HCT116 (cell line): ENCODE data around the gene ARHGEF18. TPM values are rescaled to one million over a fixed set of nuclear protein-coding genes. Genes with fewer than 3 reads are reported as not detected.

Source experiments
- ATAC-seq: fragments of 200-7000 bp; cut with Tn5 transposase; 2 replicates; pipeline ENCODE4 v1.9.1; 2020; ENCODE audit warnings: mild to moderate bottlenecking, moderate library complexity
- BruUV-seq: library from RNA; stranded (reverse); fragments of 400-500 nt; replicated peaks from 2 replicates; lab custom pipeline; 2021; lab: Mats Ljungman, UMichigan
- CTCF ChIA-PET: fragments of 300-600 bp; sonication (Branson Sonifier 250); formaldehyde crosslinking; loops from one replicate; lab custom pipeline; 2021; ENCODE audit warnings: antibody characterized with exemption; lab: Charles Lee
- POLR2A ChIA-PET: fragments of 300-600, 350-600 bp; sonication (Branson Sonifier 250); formaldehyde crosslinking; loops from one replicate; lab custom pipeline; 2021; ENCODE audit warnings: antibody characterized with exemption; lab: Charles Lee
- RAD21 ChIA-PET, 2 experiments: fragments of 300-600 bp; sonication (Branson Sonifier 250); formaldehyde crosslinking; loops; one replicate each; lab custom pipeline; 2023; ENCODE audit warnings: low total read pairs in 2 of 2; ENCODE audit not compliant: uncharacterized antibody in 2 of 2, unreplicated experiment in 2 of 2, low non-redundant PET in 1 of 2; lab: Charles Lee
- DNase-seq: peaks from one replicate; pipeline ENCODE4 v3.0.0-alpha.2; 2010; ENCODE audit warnings: low read depth, low spot score
- H2AFZ ChIP-seq: fragments of 200-600 bp; shearing (Covaris generic), sonication (generic); 2 replicates; pipeline ENCODE4 v1.6.1; 2017; ENCODE audit warnings: low read depth, mixed run types, mixed read lengths, antibody characterized with exemption, low read length; ENCODE audit not compliant: poor library complexity, severe bottlenecking
- H3K27ac ChIP-seq: 2 replicates; pipeline ENCODE4 v1.5.1; 2012; ENCODE audit warnings: low read depth, low read length
- H3K27me3 ChIP-seq: fragments of 200-600 bp; sonication (generic); 2 replicates; pipeline ENCODE4 v1.6.1; 2016; ENCODE audit warnings: mixed run types, low read length, mixed read lengths; ENCODE audit not compliant: insufficient read depth
- H3K36me3 ChIP-seq, 2 experiments: fragments of 200-500 bp in 1 of 2; fragments of 200-600 bp in 1 of 2; sonication (Bioruptor generic) in 1 of 2; sonication (generic) in 1 of 2; 2 replicates each; pipeline versions ENCODE4 v1.5.1 to v1.6.1; 2014 to 2016; ENCODE audit warnings: low read length in 2 of 2, inconsistent platforms in 1 of 2, mixed read lengths in 1 of 2, mixed run types in 1 of 2; ENCODE audit not compliant: insufficient read depth in 2 of 2, control insufficient read depth in 1 of 2
- H3K4me1 ChIP-seq, 2 experiments: fragments of 200-600 bp in 1 of 2; sonication (generic) in 1 of 2; 2 replicates each; pipeline versions ENCODE4 v1.5.1 to v1.6.1; 2012 to 2017; ENCODE audit warnings: low read length in 2 of 2, inconsistent platforms in 1 of 2, mild to moderate bottlenecking in 1 of 2, mixed read lengths in 1 of 2, mixed run types in 1 of 2, moderate library complexity in 1 of 2; ENCODE audit not compliant: insufficient read depth in 2 of 2, control insufficient read depth in 1 of 2
- H3K4me2 ChIP-seq: fragments of 200-600 bp; sonication (generic); 2 replicates; pipeline ENCODE4 v1.6.1; 2017; ENCODE audit warnings: mixed run types, low read length, mixed read lengths
- H3K4me3 ChIP-seq, 2 experiments: fragments of 200-600 bp in 1 of 2; sonication (generic) in 1 of 2; replicated peaks in 1 of 2; 2 replicates each; pipeline ENCODE4 v1.5.1; 2011 to 2016; ENCODE audit warnings: low read length in 2 of 2, control low read depth in 1 of 2, low read depth in 1 of 2, mild to moderate bottlenecking in 1 of 2, mixed read lengths in 1 of 2, mixed run types in 1 of 2
- H3K79me2 ChIP-seq: fragments of 200-600 bp; sonication (generic); 2 replicates; pipeline ENCODE4 v1.6.1; 2017; ENCODE audit warnings: mild to moderate bottlenecking, mixed run types, low read length, moderate library complexity, mixed read lengths; ENCODE audit not compliant: insufficient read depth
- H3K9ac ChIP-seq: fragments of 200-600 bp; sonication (generic); 2 replicates; pipeline ENCODE4 v1.6.1; 2016; ENCODE audit warnings: low read length, mixed read lengths
- H3K9me2 ChIP-seq: fragments of 200-600 bp; sonication (generic), shearing (Covaris generic); 2 replicates; pipeline ENCODE4 v1.6.1; 2017; ENCODE audit warnings: mixed run types, mild to moderate bottlenecking, moderate library complexity; ENCODE audit not compliant: insufficient read depth
- H3K9me3 ChIP-seq, 2 experiments: fragments of 200-500 bp in 1 of 2; fragments of 200-600 bp in 1 of 2; sonication (Bioruptor generic) in 1 of 2; sonication (generic) in 1 of 2; 2 replicates each; pipeline ENCODE4 v1.6.1; 2014 to 2017; ENCODE audit warnings: low read length in 2 of 2, mixed read lengths in 2 of 2, inconsistent platforms in 1 of 2, low read depth in 1 of 2, mild to moderate bottlenecking in 1 of 2, mixed run types in 1 of 2, moderate library complexity in 1 of 2; ENCODE audit not compliant: control insufficient read depth in 1 of 2, insufficient read depth in 1 of 2
- H4K20me1 ChIP-seq: fragments of 200-600 bp; sonication (generic), shearing (Covaris generic); 2 replicates; pipeline ENCODE4 v1.6.1; 2017; ENCODE audit warnings: mixed run types, mild to moderate bottlenecking, moderate library complexity; ENCODE audit not compliant: insufficient read depth
- CBX3 ChIP-seq: IDR thresholded peaks from 2 replicates; pipeline ENCODE4 v1.6.1; 2012; ENCODE audit warnings: low read depth
- EZH2phosphoT487 ChIP-seq: fragments of 200-600 bp; IDR thresholded peaks from 2 replicates; pipeline ENCODE4 v1.6.1; 2018; ENCODE audit warnings: antibody characterized with exemption, borderline replicate concordance
- FOSL1 ChIP-seq: IDR thresholded peaks from 2 replicates; pipeline ENCODE4 v1.6.1; 2012; ENCODE audit warnings: low read depth
- JUND ChIP-seq: IDR thresholded peaks from 2 replicates; pipeline ENCODE4 v1.6.1; 2012
- MAX ChIP-seq: IDR thresholded peaks from 2 replicates; pipeline ENCODE4 v1.6.1; 2012
- REST ChIP-seq: IDR thresholded peaks from 2 replicates; pipeline ENCODE4 v1.6.1; 2012; ENCODE audit warnings: low read depth
- SP1 ChIP-seq: IDR thresholded peaks from 2 replicates; pipeline ENCODE4 v1.6.1; 2012; ENCODE audit warnings: low read depth
- TCF7L2 ChIP-seq: IDR thresholded peaks from 2 replicates; pipeline ENCODE4 v1.7.0; 2011; ENCODE audit warnings: borderline replicate concordance, inconsistent platforms; ENCODE audit not compliant: insufficient read depth, insufficient read length; ENCODE audit errors: extremely low read depth
- YY1 ChIP-seq: IDR thresholded peaks from 2 replicates; pipeline ENCODE4 v1.6.1; 2011; ENCODE audit warnings: low read length, low read depth, moderate library complexity, mild to moderate bottlenecking; ENCODE audit not compliant: insufficient replicate concordance; ENCODE audit errors: extremely low read depth
- ZFX ChIP-seq: fragments of 450-650 bp; IDR thresholded peaks from 2 replicates; pipeline ENCODE4 v1.6.1; 2017
- ZNF274 ChIP-seq: fragments of 200-500 bp; sonication (Bioruptor generic); IDR thresholded peaks from 2 replicates; pipeline ENCODE4 v1.6.1; 2014; ENCODE audit warnings: mild to moderate bottlenecking, low read depth, low read length, inconsistent platforms
- intact Hi-C: fragments of 100-400 bp; cut with micrococcal nuclease; formaldehyde crosslinking; loops from 2 replicates; pipeline ENCODE4 v1.10.0; 2022
- total RNA-seq: library from RNA; stranded (reverse); gene quantifications from one replicate; pipeline ENCODE4 v1.2.1, GENCODE V29; 2021; ENCODE audit not compliant: unreplicated experiment

Gene ARHGEF18
- total RNA-seq, 1 experiment from 2014 or later: 32.2 TPM

- DNase-seq: peak; percentile 62
- CTCF ChIA-PET: no interaction called here
- no TSS peak for BruUV-seq
- Histone ChIP-seq H3K9me3 (no peaks in the 10 kb centered on the region), H4K20me1 (no peaks in the 10 kb centered on the region), H3K79me2 (no peaks in the 10 kb centered on the region), H3K27me3 (no peaks in the 10 kb centered on the region), H3K9ac (no peak overlapping the region), H3K4me2 (peak overlapping the region; percentile 0; the same call in 1 of the 2 replicates), H3K4me1 (peaks cover 14 to 20% of the 10 kb centered on the region in 2 experiments), H3K27ac (no peak overlapping the region), H3K9me2 (no peaks in the 10 kb centered on the region), H2AFZ (no peak overlapping the region), H3K4me3 (no peak overlapping the region), H3K36me3 (no peaks in the 10 kb centered on the region)
- intact Hi-C loops: no loop called here
- no peak for TF ChIP-seq CBX3
- TF ChIP-seq ZNF274: no peak
- peak; percentile 33 for TF ChIP-seq YY1
- peak; percentile 60 for TF ChIP-seq FOSL1
- TF ChIP-seq EZH2phosphoT487: no peak
- TF ChIP-seq TCF7L2: peak; percentile 90
- peak; percentile 62 for TF ChIP-seq JUND
- POLR2A ChIA-PET: interaction anchor here (0.7 kb wide), 2 partner anchors 16 to 1260 kb away, joined by 3 read pairs; no protein-coding TSS in a partner anchor
- ATAC-seq: peak; percentile 88
- RAD21 ChIA-PET: interaction anchor here in 1 of 2 experiments (0.7 kb wide), 1 partner anchor 37 kb away, joined by 6 read pairs; no protein-coding TSS in a partner anchor
Observed at GRCh38 chr19:7373862-7374261, 25.1 kb downstream of the ARHGEF18 start.

GRCh38 chr19:7376151-7376852 lies 27.6 kb downstream of the ARHGEF18 start:
- Histone ChIP-seq H3K4me2 (no peak overlapping the region), H3K36me3 (no peaks in the 10 kb centered on the region), H3K9me2 (no peaks in the 10 kb centered on the region), H3K27ac (no peak overlapping the region), H4K20me1 (no peaks in the 10 kb centered on the region), H3K79me2 (no peaks in the 10 kb centered on the region), H3K9ac (no peak overlapping the region), H3K4me3 (no peak overlapping the region), H2AFZ (no peak overlapping the region), H3K27me3 (no peaks in the 10 kb centered on the region), H3K4me1 (peaks cover 6 to 13% of the 10 kb centered on the region in 2 experiments; a peak in 3 of 4 replicates), H3K9me3 (no peaks in the 10 kb centered on the region)
- POLR2A ChIA-PET: no interaction called here
- RAD21 ChIA-PET: interaction anchor here in 1 of 2 experiments (0.7 kb wide), 1 partner anchor 22 kb away, joined by 3 read pairs; no protein-coding TSS in a partner anchor
- BruUV-seq: no TSS peak
- intact Hi-C loops: no loop called here
- CTCF ChIA-PET: interaction anchor here (0.7 to 1.0 kb wide), 2 partner anchors 9 to 22 kb away, joined by 3 to 4 read pairs; no protein-coding TSS in a partner anchor
- DNase-seq (no peak), ATAC-seq (no peak)
- no peak for TF ChIP-seq TCF7L2
- TF ChIP-seq REST: no peak
- TF ChIP-seq SP1: no peak
- no peak for TF ChIP-seq ZFX
- TF ChIP-seq MAX: no peak
- TF ChIP-seq EZH2phosphoT487: no peak
